Smooth muscle cell (in vitro differentiated cells): Measurements from ENCODE around the gene CTAGE1. TPM values are rescaled to one million over a fixed set of nuclear protein-coding genes. Genes with fewer than 3 reads are reported as not detected.
"Not testable (repeated sequence)": the region's sequence is repeated elsewhere in the genome, so short reads cannot be mapped to it uniquely, and the experiment has no call there.

Experiments used
- DNase-seq: peaks from one replicate; lab custom pipeline; 2025; ENCODE audit not compliant: unreplicated experiment; lab: John Stamatoyannopoulos, UW
- H2AFZ ChIP-seq: fragments of 200-600 bp; sonication (generic); 2 replicates; pipeline ENCODE4 v1.6.0; 2016; ENCODE audit warnings: antibody characterized with exemption, low read depth, mild to moderate bottlenecking
- H3F3A ChIP-seq: fragments of 200-600 bp; sonication (generic); 2 replicates; pipeline ENCODE4 v1.6.0; 2017; ENCODE audit warnings: antibody characterized with exemption, low read depth
- H3K27ac ChIP-seq: fragments of 200-600 bp; sonication (generic); 2 replicates; pipeline ENCODE4 v1.5.1; 2016; ENCODE audit warnings: low read depth, mild to moderate bottlenecking
- H3K27me3 ChIP-seq: fragments of 200-600 bp; sonication (generic); 2 replicates; pipeline ENCODE4 v1.6.1; 2016; ENCODE audit warnings: low read depth, mild to moderate bottlenecking
- H3K36me3 ChIP-seq: fragments of 200-600 bp; sonication (generic); 2 replicates; pipeline ENCODE4 v1.5.1; 2016; ENCODE audit warnings: low read depth
- H3K4me1 ChIP-seq: fragments of 200-600 bp; sonication (generic); 2 replicates; pipeline ENCODE4 v1.5.1; 2016; ENCODE audit warnings: low read depth
- H3K4me2 ChIP-seq: fragments of 200-600 bp; sonication (generic); 2 replicates; pipeline ENCODE4 v1.6.0; 2016; ENCODE audit warnings: mild to moderate bottlenecking
- H3K4me3 ChIP-seq: fragments of 200-600 bp; sonication (generic); 2 replicates; pipeline ENCODE4 v1.5.1; 2016; ENCODE audit warnings: mild to moderate bottlenecking
- H3K79me2 ChIP-seq: fragments of 200-600 bp; sonication (generic); 2 replicates; pipeline ENCODE4 v1.6.0; 2016; ENCODE audit warnings: low read depth, mild to moderate bottlenecking
- H3K9ac ChIP-seq: fragments of 200-600 bp; sonication (generic); 2 replicates; pipeline ENCODE4 v1.6.0; 2016; ENCODE audit warnings: low read depth
- H3K9me3 ChIP-seq: fragments of 200-600 bp; sonication (generic); replicated peaks from 2 replicates; pipeline ENCODE4 v1.5.1; 2016; ENCODE audit warnings: low read depth
- H4K20me1 ChIP-seq: fragments of 200-600 bp; sonication (generic); 2 replicates; pipeline ENCODE4 v1.6.0; 2016; ENCODE audit warnings: low read depth
- WGBS: methylation state at CpG from one replicate; pipeline ENCODE4 v1.1.7; 2016; ENCODE audit warnings: low lambda C conversion rate; 5-methylcytosine and 5-hydroxymethylcytosine counted together
- polyA plus RNA-seq: library from polyadenylated mRNA; unstranded; fragments of >200 nt; fragmentation: Nextera tagmentation; extraction: Ambion mirVana; gene quantifications from 2 replicates; pipeline ENCODE4 v1.2.1, GENCODE V29; 2016
- total RNA-seq: library from RNA; depleted of rRNA; stranded (reverse); fragments of >200 nt; gene quantifications from 2 replicates; pipeline ENCODE4 v1.2.3, GENCODE V29; 2014
- TF ChIP-seq, protein P1 (sequence below): fragments of 200-600 bp; sonication (generic); IDR thresholded peaks from 2 replicates; pipeline ENCODE4 v1.5.1; 2017; ENCODE audit warnings: borderline replicate concordance, mild to moderate bottlenecking, antibody characterized with exemption; ENCODE audit not compliant: insufficient read depth, poor library complexity, severe bottlenecking

Gene CTAGE1
- total and polyA plus RNA-seq, 2 experiments from 2014 or later: not detected

DNA sequence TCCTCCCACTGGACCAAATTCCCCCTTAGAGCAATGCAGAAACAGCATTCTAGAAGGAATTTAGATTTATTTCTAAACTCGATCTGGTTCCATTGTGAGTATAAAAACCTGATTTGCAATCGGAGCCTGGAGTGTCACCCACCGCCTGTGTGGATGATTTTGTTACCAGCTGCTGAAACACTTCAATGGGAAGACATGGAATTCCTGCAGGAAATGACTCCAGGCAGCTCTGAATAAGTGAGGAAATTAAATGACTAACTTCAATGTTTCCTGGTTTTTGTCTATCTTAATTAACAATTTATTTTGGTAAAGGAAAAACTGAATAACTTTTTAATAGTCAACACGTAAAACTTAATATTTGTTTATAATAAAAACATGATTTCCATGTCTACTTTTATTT is 19.3 kb downstream of the CTAGE1 start:
- Histone ChIP-seq H3F3A (no peaks in the 10 kb centered on the region), H4K20me1 (no peaks in the 10 kb centered on the region), H3K36me3 (no peaks in the 10 kb centered on the region), H3K9ac (no peak overlapping the region), H3K27ac (no peak overlapping the region), H3K4me3 (no peak overlapping the region), H3K27me3 (no peaks in the 10 kb centered on the region), H3K79me2 (no peaks in the 10 kb centered on the region), H3K9me3 (no peaks in the 10 kb centered on the region), H3K4me1 (no peaks in the 10 kb centered on the region), H3K4me2 (no peak overlapping the region), H2AFZ (no peak overlapping the region)
- 72% methylated on average over 4 of the region's 4 CpGs for WGBS
- DNase-seq: no peak
- TF ChIP-seq, protein P1, sequence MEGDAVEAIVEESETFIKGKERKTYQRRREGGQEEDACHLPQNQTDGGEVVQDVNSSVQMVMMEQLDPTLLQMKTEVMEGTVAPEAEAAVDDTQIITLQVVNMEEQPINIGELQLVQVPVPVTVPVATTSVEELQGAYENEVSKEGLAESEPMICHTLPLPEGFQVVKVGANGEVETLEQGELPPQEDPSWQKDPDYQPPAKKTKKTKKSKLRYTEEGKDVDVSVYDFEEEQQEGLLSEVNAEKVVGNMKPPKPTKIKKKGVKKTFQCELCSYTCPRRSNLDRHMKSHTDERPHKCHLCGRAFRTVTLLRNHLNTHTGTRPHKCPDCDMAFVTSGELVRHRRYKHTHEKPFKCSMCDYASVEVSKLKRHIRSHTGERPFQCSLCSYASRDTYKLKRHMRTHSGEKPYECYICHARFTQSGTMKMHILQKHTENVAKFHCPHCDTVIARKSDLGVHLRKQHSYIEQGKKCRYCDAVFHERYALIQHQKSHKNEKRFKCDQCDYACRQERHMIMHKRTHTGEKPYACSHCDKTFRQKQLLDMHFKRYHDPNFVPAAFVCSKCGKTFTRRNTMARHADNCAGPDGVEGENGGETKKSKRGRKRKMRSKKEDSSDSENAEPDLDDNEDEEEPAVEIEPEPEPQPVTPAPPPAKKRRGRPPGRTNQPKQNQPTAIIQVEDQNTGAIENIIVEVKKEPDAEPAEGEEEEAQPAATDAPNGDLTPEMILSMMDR: no peak

DNA sequence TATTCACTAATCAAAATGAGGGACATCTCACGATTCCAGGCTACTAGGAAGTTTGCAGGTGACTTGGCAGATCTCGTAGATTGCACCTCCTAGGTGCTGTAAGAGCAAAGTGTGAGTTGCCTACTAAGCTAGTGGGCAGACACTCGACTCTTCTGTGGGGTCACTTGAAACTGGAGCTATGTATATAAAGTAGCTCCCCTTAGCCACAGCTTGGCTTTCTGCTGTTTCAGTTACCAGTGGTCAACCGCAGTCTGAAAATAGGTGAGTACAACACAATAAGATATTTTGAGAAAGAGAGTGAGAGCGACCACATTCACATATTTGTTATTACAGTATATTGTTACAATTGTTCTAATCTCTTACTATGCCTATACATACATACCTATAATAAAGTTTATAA is 23.3 kb downstream of the CTAGE1 start:
- DNase-seq: no peak
- no peaks in the 10 kb centered on the region for H3K4me1 ChIP-seq
- peaks cover 5% of the 10 kb centered on the region for H3F3A ChIP-seq
- H3K9me3 ChIP-seq: no peaks in the 10 kb centered on the region
- 92% methylated on average over 5 of the region's 5 CpGs for WGBS
- TF ChIP-seq, protein P1: no peak
- no peak overlapping the region for H3K4me3 ChIP-seq
- H4K20me1 ChIP-seq: no peaks in the 10 kb centered on the region
- no peaks in the 10 kb centered on the region for H3K36me3 ChIP-seq
- no peaks in the 10 kb centered on the region for H3K27me3 ChIP-seq
- H2AFZ ChIP-seq: no peak overlapping the region
- H3K9ac ChIP-seq: no peak overlapping the region
- no peak overlapping the region for H3K27ac ChIP-seq
- no peaks in the 10 kb centered on the region for H3K79me2 ChIP-seq
- no peak overlapping the region for H3K4me2 ChIP-seq

DNA sequence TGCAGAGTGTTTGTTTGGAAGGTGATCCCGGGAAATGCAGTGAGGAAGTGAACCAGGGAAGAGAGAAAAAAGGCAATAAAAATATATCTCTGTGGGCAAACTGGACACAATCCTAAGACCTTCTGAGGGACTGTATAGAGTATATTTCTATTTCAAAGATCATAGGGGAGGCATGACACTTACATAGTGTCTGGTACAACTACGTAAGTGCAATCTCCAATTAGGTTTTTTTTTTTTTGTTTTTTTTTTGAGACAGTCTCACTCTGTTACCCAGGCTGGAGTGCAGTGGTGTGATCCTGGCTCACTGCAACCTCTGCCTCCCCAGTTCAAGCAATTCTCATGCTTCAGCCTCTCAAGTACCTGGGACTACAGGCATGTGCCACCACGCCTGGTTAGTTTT is 24.6 kb downstream of the CTAGE1 start:
- not testable (repeated sequence) for H3K9me3 ChIP-seq, H4K20me1 ChIP-seq, H3F3A ChIP-seq, H3K27ac ChIP-seq, H3K36me3 ChIP-seq, H3K27me3 ChIP-seq, H3K4me2 ChIP-seq, DNase-seq, H3K79me2 ChIP-seq, H3K9ac ChIP-seq, H2AFZ ChIP-seq, H3K4me3 ChIP-seq, H3K4me1 ChIP-seq
- 89% methylated on average over 3 of the region's 3 CpGs for WGBS

DNA sequence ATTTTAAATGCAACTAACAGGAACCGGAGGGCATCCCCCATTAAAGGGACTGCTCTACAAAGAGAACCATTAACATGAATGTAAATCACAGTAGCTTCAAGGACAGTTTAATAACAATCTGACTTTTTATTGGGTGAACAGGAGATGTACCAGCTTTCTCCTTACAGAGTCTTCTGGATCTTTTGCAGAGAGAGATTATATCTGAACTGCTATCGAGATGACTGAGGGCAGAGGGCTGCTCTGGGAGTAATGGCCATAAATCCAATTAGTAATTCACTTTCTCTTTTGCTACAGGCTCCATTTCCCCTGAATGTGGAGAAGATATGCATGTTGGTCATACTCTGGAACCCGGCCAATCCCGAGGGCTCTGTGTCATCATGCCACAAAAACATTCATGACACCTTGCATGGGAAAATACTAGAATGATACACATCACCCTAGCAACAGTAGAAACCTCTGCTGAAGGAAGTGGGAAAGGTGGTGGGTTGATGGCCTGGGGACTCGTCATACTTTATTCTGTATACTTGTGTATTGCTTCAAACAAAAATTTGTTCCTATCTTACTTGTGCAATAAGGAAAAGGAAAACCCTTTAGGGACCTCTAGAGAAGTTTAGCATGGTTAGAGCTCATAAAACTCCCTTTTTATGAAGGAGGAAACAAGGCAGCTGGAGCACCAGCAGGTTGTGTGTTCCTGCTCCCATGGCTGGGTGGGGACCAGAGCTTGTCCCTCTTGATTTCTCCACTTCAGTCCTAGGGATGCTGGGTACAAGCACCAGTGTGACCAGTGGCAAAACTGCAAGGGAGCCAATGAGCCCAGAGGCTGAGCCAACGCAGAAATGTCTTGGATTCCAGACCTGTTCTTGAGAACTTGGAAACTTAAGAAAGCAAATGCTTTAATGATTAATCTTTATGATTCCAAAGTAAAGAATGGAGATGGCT is 26.0 kb downstream of the CTAGE1 start:
- no peaks in the 10 kb centered on the region for H3K9me3 ChIP-seq
- no peaks in the 10 kb centered on the region for H3K27me3 ChIP-seq
- peak overlapping the region; percentile 73 for H3K9ac ChIP-seq
- no peak overlapping the region for H2AFZ ChIP-seq
- DNase-seq: peak; percentile 21
- H3K36me3 ChIP-seq: no peaks in the 10 kb centered on the region
- peak overlapping the region; percentile 80 for H3K27ac ChIP-seq
- peaks cover 5% of the 10 kb centered on the region for H3F3A ChIP-seq
- no peak overlapping the region for H3K4me3 ChIP-seq
- H4K20me1 ChIP-seq: no peaks in the 10 kb centered on the region
- TF ChIP-seq, protein P1: no peak
- WGBS: 37% methylated on average over 6 of the region's 6 CpGs
- H3K4me2 ChIP-seq: peak overlapping the region; percentile 44
- H3K4me1 ChIP-seq: no peaks in the 10 kb centered on the region
- H3K79me2 ChIP-seq: no peaks in the 10 kb centered on the region
